GM18526 (cell line): Measurements from ENCODE around the gene CAMK1.

ENCODE experiments used
- POLR2A ChIP-seq: IDR thresholded peaks from 3 replicates; pipeline ENCODE4 v1.6.1; 2011; ENCODE audit not compliant: insufficient read length; ENCODE audit errors: extremely low read depth

The CAMK1 gene

DNA sequence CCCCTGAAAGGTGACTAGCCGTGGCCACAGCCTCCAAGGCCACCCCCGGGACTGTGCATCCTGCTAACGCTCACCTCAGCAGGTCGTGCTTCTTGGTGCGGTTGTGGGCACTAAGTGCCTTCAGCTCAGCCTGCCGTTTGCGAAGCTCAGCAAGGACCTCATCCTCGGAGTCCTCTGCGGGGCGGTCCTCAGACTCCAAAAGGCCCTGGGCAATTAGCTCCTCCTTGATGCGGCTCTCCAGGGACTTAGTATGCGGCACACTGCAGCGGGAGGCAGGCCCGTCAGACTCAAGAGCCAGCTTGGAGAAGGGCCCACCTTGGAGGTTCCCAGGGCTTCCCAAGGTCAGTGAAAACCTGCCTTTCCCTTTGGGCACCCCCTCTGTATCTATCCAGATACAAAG lies 14.2 kb upstream of the CAMK1 start:
- no peak for TF ChIP-seq POLR2A

DNA sequence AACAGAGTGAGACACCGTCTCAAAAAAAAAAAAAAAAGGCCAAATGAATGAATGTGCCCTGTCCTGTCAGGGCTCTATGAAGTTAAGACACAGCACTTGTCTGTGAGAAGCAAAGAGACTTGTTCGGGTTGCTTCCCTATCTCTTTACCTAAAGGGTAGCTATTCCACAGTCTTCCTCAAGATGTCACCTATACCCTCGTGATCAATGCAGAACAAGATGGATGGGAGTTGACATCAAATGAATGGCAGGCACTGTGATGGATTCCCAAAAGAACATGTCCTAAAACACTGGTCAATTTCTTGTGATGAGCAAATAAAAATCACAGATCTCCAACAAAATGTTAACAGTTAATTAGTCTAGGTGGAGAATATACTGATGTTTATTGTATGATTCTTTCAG lies 13.0 kb upstream of the CAMK1 start:
- TF ChIP-seq POLR2A: no peak

DNA sequence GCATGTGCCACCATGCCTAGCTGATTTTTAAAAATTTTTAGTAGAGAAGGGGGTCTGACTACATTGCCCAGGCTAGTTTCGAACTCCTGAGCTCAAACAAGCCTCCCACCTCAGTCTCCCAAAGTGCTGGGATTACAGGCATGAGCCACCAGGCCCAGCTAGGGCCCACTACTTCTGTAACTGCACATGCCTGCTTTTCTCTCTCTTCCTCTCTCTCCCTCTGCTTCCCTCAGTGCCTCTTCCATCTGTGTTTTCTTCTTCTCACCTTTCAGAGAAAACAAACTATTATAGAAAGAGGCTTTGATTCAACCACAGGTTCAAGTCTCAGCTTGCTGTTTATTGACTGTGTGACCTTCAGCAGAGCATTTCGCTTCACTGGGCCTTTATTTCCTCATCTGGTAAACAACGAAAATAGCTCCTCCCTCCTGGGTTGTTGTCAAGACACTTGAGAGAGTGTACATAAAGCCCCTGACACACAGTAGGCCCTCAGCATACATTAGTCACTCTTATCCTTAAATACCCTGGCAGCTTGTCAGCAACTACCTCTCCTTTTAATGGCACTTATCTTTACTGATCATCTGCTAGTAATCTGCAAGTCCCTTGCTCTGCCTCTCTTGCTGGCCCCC lies 12.3 kb upstream of the CAMK1 start:
- TF ChIP-seq POLR2A: no peak

DNA sequence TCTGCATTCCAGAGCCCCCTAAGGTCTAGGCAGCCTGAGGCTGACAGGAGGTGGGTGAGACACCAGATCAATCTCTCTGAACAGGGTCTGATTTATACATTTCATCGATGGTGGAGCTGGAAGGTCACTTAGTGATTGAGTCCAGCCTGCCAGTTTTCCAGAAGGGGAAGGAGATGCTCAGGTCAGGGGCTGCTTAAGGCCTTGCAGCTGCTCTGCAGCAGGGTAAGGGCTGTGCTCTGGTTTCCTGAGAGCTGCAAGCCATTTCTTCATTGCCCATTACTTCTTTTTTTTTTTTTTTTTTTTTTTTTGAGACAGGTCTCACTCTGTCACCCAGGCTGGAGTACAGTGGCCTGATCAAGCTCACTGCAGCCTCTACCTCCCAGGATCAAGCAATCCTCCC lies 11.8 kb upstream of the CAMK1 start:
- no peak for TF ChIP-seq POLR2A

DNA sequence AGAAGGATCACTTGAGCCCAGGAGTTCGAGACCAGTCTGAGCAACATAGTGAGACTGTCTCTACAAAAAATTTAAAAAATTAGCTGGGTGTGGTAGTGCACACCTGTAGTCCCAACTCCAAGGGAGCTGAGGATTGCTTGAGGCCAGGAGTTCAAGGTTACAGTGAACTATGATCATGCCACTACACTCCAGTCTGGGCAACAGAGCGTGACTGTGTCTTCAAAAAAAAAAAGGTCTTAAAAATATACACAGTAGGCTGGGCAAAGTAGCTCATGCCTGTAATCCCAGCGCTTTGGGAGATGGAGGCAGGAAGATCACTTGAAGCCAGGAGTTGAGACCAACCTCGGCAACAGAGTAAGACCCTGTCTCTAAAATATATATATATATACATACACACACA lies 11.2 kb upstream of the CAMK1 start:
- no peak for TF ChIP-seq POLR2A

DNA sequence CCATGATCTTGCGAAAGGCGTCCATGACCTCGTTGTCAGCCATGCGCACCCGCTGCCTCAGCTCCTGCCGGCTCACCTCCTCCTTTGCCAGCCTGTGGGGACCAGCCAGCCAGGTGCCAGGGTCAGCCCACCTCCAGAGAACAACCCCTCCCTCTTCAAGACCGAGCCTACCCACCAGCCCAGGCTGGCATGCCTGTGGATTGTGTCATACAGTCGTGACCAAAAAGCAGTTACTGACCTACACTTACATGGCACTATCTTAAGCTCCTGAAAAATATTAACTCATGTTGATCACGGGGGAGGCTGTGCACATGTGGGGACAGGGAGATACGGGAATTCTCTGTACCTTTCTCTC lies 10.7 kb upstream of the CAMK1 start:
- no peak for TF ChIP-seq POLR2A

DNA sequence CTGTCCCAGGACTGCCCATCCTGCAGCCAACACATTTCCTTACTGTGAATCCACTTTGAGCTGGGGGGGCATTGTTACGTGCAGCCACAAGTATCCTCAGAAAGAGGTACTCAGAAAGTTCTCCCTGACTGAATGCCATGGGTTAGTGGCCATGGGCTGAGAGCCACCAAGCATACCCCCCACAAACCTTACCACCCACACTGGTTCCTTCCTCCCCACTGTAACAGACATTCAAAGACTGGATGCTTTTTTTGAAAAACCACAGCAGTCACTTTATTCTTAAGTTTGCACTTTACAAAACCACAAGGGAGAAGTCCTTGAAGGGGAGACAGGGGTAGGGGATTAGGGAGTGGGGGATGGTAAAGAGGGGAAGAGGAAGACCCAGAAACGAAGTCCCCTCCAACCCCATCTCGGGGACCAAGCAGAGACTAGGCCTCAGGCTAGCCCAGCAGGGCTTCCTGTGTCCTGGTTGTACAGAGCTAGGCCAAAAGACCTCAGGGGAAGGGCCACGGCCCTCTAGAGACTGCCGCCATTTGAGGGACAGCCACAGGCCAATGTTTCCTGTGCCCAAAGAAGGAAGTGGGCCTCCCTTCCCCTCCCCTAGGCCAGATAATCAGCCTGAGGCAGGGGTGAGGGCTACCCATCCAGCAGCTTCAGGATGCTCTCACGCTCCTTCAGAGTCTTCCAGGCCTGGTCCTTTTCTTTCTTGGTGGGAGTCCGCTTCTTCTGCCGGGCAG lies 10.1 kb upstream of the CAMK1 start:
- TF ChIP-seq POLR2A: no peak

DNA sequence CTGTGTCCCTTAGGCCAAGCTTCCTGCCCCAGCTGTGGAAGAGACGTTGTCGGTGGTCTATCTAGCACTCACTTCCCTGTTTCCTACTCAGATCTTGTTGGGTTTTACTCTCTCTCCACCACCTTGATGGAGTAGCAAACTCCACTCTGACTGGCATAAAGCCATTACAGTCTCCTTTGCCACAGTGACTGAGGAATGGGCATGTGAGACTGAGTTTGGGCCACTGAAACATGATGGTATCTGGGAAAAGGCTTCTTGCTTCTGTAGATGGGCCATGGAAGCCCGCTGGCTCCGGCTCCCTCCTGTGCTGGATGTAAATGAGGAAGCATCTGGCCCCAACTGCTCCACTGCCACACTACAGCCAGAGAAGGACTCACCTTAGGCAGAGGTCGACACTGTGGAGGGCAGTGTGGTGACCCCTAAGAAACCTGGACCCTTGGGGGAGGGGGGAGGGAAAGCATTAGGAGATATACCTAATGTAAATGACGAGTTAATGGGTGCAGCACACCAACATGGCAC lies 9.4 kb upstream of the CAMK1 start:
- no peak for TF ChIP-seq POLR2A

DNA sequence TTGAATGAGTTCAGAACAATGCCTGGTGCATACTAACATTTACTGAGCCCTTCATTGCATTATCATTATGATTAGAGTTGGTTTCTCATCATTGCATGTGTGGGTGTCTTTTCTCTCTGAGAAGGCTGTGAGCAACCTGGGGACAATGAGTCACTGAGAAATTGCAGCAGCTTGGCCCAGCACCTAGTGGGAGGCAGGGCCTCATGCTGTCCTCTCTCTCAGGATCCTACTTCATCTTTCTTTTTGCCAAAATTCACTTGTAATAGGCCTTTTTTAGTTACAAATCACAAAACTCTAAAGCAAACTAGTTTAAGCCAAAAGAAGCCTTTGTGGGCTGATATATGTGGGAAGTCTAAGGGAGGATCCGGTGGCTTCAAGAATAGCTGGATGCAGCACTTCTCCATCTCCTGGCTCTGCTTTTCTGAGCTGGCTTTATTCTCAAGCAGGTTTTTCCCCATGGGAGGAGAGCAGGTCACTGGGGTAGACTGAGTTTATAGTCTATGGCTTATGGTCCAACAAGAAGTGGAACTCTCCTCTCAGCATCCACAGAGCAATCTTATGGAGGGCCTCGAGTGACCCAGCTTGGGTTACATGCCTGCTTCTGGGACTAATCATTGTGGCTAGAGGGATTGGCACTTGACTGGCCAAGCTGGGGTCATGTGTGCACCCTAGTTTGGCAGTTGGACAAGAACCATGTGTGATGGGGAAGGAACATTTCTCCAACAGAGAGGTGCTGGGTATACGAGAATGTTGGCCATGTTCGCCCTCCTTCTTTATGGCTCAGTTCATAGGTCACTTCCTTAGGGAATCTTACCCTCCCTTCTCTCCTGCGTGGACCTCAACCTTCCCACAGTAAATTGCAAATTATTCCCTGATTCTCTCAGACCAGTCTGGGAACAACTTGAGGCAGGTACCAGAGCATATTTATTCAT lies 8.7 kb upstream of the CAMK1 start:
- TF ChIP-seq POLR2A: no peak

DNA sequence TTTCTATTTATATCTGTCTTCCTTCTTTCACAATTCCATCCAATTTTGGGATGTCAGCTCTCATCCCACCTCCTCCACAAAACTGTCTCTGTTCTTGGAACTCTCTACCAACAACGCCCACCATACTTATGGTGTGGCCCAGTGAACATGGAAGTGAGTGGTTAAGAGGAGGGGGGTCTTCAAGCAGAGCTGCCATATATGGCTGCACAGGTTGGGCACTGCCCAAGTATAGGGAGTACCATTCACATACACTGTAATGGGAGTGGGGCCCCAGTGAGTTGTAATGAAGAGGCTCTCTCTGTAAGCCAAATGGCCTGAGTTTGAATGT lies 7.9 kb upstream of the CAMK1 start:
- TF ChIP-seq POLR2A: no peak

DNA sequence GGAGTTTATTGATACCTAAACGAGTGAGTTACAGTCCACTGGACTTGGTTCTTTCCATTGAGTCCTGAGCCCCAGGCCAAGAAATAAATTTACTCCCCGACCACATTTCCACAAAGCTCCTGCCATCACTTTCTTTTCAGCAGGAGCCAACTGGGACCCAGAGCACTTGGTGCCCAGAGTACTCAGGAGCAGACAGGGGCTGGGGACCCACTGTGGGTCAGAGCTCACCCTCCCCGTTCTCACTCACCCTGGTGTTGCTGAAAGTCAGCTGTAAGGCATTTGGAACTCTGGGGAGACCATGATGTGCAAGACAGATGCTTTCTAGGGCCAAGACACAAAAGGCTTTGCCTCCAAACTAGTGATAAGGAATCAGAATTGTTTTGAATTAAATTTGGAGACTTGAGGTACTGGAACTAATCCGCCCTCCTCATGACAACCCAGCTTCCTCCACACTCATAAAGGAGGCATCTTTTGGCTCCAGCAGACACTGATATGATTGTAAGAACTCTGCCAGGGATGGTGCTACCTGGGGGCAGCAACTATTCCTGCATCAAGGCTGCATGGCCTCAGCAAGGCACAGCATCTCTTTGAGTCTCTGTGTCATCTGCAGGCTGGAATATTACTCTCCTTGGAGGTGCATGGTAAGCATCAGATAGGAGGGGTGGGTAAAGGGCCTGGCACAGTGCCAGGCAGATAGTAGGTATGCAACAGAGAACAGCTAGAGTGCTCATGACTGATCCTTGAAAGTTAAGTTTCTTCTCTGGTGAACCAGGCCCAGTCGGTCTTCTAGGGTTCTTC lies 7.3 kb upstream of the CAMK1 start:
- no peak for TF ChIP-seq POLR2A

DNA sequence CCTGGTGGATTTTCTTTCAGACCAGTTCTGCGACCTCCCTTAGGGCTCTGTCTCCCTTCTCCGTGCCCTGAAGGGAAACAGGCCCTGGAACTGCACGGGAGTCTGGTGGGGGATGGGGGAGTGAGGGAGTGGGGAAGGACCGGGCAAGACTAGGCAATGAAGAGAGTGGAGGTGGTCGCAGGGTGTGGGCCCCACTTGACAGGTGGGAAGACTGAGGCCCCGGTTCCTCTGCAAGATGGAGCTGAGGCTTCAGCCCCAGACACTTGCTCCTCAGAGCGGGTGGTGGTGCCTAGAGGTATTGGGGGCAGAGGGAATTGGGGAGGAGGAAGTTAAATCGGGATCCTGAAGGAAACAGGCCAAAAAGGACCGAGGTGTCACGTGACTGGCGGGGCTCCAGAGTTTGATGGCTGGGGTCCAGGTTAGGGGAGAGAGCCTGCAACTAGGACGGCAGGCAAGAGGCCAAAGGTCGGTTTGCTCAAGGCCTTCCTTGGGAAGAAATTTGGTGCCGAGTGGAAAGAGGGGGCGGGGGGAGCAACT lies 597 bp upstream of the CAMK1 start:
- no peak for TF ChIP-seq POLR2A

DNA sequence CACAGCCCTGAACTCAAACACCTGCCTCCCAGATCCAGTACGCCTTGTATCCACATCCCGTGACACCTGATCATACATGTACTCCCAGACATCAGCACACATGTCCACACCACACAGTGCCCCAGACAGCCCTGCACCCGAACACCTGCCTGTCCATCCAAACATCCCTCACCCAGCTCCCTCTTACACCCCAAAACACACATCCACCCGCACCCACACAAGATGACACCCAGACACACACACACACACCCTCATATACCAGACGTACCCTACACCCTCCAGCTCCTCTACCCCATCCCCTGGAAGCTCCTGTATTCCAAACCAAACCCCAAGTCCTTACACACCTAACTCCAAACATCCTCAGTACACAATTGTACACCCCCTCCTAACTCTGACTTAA lies 735 bp downstream of the CAMK1 start:
- TF ChIP-seq POLR2A: no peak

DNA sequence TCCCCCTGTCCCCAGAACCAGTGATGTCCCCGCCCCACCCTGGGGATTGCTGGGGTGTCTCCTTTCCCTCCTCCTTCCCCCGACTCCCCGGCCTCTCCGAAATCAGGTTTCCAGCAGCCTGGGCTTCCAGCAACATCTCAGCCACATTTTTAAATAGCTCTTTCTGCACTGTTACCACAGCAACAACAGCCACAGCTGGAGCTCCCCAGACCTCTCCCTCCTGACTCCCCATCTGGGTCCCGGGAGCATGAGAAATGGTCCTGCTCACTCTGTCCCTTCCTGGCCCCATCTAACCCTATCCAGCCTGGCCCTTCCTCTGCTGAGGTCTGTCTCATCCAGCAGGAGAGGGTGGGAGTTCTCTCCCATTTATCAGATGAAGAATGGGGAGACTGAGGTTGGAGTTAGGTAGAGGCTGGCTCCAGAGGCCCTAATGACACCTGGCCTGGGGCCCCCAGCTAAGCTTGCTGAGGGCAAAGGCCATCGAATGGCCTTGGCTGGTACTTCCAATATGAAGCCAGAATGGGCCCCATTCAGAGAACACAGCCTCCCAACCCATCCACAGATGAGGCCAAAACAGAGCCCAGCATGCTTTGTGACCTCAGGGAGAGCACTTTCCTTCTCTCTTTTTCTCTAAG lies 1.5 kb downstream of the CAMK1 start:
- no peak for TF ChIP-seq POLR2A
